ENCODE measurements around the gene SH3D19. TPM values are rescaled to one million over a fixed set of nuclear protein-coding genes. Genes with fewer than 3 reads are reported as not detected.
"Not testable (repeated sequence)": the region's sequence is repeated elsewhere in the genome, so short reads cannot be mapped to it uniquely, and the experiment has no call there.

SH3D19 gene
- total and polyA plus RNA-seq, 9 donors = 44.0 to 117 (median 91.4) TPM

DNA sequence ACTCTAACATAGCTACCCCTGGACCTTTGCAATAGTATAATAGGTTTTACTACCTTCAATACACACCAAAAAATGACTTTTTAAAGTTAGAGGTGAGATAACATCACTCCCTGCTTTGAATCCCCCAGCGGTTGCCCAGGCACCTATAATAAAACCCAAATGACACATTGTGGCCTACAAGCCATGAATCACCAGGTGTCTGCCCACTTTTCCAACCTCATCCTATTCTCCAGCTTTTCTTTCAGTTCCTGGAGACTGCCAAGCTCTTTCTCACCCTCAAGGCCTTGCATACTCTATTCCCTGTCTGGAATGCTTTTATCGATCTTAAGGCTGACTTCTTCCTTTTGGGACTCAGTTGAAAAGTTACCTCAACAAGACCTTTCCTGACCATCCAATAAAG lies 64.9 kb downstream of the SH3D19 start:
- TF ChIP-seq, protein P1, sequence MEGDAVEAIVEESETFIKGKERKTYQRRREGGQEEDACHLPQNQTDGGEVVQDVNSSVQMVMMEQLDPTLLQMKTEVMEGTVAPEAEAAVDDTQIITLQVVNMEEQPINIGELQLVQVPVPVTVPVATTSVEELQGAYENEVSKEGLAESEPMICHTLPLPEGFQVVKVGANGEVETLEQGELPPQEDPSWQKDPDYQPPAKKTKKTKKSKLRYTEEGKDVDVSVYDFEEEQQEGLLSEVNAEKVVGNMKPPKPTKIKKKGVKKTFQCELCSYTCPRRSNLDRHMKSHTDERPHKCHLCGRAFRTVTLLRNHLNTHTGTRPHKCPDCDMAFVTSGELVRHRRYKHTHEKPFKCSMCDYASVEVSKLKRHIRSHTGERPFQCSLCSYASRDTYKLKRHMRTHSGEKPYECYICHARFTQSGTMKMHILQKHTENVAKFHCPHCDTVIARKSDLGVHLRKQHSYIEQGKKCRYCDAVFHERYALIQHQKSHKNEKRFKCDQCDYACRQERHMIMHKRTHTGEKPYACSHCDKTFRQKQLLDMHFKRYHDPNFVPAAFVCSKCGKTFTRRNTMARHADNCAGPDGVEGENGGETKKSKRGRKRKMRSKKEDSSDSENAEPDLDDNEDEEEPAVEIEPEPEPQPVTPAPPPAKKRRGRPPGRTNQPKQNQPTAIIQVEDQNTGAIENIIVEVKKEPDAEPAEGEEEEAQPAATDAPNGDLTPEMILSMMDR (IDR thresholded peaks at IDR 0.05) = no peak
- TF ChIP-seq EP300 (IDR thresholded peaks at IDR 0.05) = no peak
- no peak for TF ChIP-seq POLR2A (IDR thresholded peaks at IDR 0.05)
- H3K36me3 ChIP-seq = no peaks in the 10 kb centered on the region
- no peak overlapping the region for H3K27ac ChIP-seq
- intact Hi-C loops (cut with DNase I) = no loop called here
- peaks cover 6% of the 10 kb centered on the region for H3K4me1 ChIP-seq (ENCODE audit: insufficient read depth)
- H3K9me3 ChIP-seq = no peaks in the 10 kb centered on the region
- 92 to 98% (median 97%) methylated on average over 2 of the region's 2 CpGs for WGBS, 3 donors
- no peaks in the 10 kb centered on the region for H3K27me3 ChIP-seq
- DNase-seq = no peak
- no peak overlapping the region for H3K4me3 ChIP-seq

DNA sequence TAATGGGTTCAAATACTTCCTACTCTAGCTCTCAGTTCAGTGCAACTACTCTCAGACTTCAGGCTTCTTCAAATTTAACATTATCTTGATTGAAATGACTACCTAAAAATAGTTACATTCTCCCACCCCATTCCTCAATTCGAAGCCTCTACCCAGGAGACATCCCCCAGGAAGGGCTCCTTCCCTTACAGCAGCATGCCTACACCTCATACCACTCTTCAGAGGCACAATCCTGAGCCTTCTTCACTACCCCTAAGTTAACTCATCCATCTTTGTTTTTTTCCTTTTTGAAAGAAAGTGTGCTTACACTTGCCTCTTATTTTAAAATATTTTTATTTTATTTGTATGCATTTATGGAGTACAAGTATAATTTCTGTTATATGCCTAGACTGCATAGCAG lies 65.7 kb downstream of the SH3D19 start:
- DNase-seq = no peak
- TF ChIP-seq, protein P1 (IDR thresholded peaks at IDR 0.05) = no peak
- no peak for TF ChIP-seq POLR2A (IDR thresholded peaks at IDR 0.05)
- TF ChIP-seq EP300 (IDR thresholded peaks at IDR 0.05) = no peak
- Histone ChIP-seq H3K27me3 (no peaks in the 10 kb centered on the region), H3K4me3 (no peak overlapping the region), H3K27ac (no peak overlapping the region), H3K36me3 (no peaks in the 10 kb centered on the region), H3K4me1 (ENCODE audit: insufficient read depth) (peaks cover 6% of the 10 kb centered on the region), H3K9me3 (no peaks in the 10 kb centered on the region)
- intact Hi-C loops (cut with DNase I) = no loop called here
- 78 to 85% (median 85%) methylated on average over 1 of the region's 1 CpG for WGBS, 3 donors

DNA sequence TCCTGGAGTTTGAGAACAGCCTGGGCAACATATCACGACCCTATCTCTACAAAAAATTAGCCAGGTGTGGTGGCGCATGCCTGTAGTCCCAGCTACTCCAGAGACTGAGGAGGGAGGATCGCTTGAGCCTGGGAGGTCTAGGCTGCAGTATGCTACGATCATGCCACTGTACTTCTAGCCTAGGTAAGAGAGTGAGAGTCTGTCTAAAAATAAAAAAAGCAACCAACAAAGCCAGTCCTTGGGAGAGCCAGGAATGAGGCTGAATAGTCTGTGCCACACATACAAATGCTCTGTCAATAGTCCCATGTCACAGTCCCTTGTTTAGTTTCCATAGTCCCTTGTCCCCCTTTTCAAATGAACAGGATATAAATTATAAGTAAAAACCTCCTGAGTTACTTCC lies 67.7 kb downstream of the SH3D19 start:
- Histone ChIP-seq H3K4me3 (no peak overlapping the region), H3K27me3 (no peaks in the 10 kb centered on the region), H3K36me3 (no peaks in the 10 kb centered on the region), H3K4me1 (ENCODE audit: insufficient read depth) (peaks cover 5% of the 10 kb centered on the region), H3K9me3 (no peaks in the 10 kb centered on the region), H3K27ac (no peak overlapping the region)
- TF ChIP-seq POLR2A (IDR thresholded peaks at IDR 0.05) (no peak), EP300 (IDR thresholded peaks at IDR 0.05) (no peak)
- TF ChIP-seq, protein P1 (IDR thresholded peaks at IDR 0.05) = no peak
- intact Hi-C loops (cut with DNase I) = no loop called here
- no peak for DNase-seq
- WGBS, 3 donors = 93 to 97% (median 95%) methylated on average over 4 of the region's 4 CpGs

DNA sequence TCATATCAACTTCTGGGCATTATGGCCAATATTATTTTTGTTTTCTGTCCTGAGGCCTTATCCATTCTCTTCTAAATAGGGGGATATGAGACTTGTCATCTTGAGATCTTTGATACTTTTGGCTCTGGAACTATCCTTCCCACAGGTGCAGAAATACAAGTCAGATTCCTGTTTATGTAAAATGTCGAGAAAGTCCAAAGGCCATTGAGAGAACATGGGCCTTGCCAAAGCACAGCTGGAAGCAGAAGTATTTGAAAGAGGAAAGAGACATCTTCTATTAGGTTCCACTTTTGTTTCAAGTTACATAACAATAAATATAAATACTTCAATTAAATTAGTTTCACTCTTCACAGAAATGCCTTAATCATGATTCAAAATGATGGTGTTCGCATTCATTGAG lies 69.3 kb downstream of the SH3D19 start:
- DNase-seq = no peak
- Histone ChIP-seq H3K9me3 (no peaks in the 10 kb centered on the region), H3K4me3 (no peak overlapping the region), H3K36me3 (no peaks in the 10 kb centered on the region), H3K27me3 (no peaks in the 10 kb centered on the region), H3K27ac (no peak overlapping the region), H3K4me1 (ENCODE audit: insufficient read depth) (peaks cover 2% of the 10 kb centered on the region)
- TF ChIP-seq, protein P1 (IDR thresholded peaks at IDR 0.05) = no peak
- TF ChIP-seq EP300 (IDR thresholded peaks at IDR 0.05) (no peak), POLR2A (IDR thresholded peaks at IDR 0.05) (no peak)
- WGBS, 3 donors = 60 to 67% (median 64%) methylated on average over 2 of the region's 2 CpGs
- intact Hi-C loops (cut with DNase I) = no loop called here

DNA sequence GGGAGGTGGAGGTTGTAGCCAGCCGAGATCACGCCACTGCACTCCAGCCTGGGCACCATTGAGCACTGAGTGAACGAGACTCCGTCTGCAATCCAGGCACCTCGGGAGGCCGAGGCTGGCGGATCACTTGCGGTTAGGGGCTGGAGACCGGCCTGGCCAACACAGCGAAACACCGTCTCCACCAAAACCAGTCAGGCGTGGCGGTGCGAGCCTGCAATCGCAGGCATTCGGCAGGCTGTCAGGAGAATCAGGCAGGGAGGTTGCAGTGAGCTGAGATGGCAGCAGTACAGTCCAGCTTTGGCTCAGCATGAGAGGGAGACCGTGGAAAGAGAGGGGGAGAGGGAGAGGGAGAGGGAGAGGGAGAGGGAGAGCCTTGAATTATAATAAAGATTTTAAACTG lies 69.7 kb downstream of the SH3D19 start:
- H3K4me1 ChIP-seq (ENCODE audit: insufficient read depth); H3K27me3 ChIP-seq; DNase-seq; H3K36me3 ChIP-seq; H3K9me3 ChIP-seq; H3K4me3 ChIP-seq; intact Hi-C loops (cut with DNase I); H3K27ac ChIP-seq: not testable (repeated sequence)
- WGBS, 3 donors = 83 to 96% (median 91%) methylated on average over 15 to 17 of the region's 17 CpGs

DNA sequence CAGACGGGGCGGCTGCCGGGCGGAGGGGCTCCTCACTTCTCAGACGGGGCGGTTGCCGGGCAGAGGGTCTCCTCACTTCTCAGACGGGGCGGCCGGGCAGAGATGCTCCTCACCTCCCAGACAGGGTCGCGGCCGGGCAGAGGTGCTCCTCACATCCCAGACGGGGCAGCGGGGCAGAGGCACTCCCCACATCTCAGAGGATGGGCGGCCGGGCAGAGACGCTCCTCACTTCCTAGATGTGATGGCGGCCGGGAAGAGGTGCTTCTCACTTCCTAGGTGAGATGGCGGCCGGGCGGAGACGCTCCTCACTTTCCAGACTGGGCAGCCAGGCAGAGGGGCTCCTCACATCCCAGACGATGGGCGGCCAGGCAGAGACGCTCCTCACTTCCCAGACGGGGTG lies 70.2 kb downstream of the SH3D19 start:
- 96 to 98% methylated on average over 17 to 28 of the region's 28 CpGs; no CpG with 5 or more reads in 1 of the 3 donors for WGBS, 3 donors
- H3K36me3 ChIP-seq; H3K4me3 ChIP-seq; H3K4me1 ChIP-seq (ENCODE audit: insufficient read depth); intact Hi-C loops (cut with DNase I); DNase-seq; H3K27me3 ChIP-seq; H3K27ac ChIP-seq; H3K9me3 ChIP-seq: not testable (repeated sequence)

Data from ovary (tissue), 9 donors.